Muscle of leg (tissue), 11 donors: ENCODE measurements around the gene NECAP2. TPM values are rescaled to one million over a fixed set of nuclear protein-coding genes. Genes with fewer than 3 reads are reported as not detected.
A peak's percentile ranks its signal among the peaks of the same experiment; 100 is the strongest.

ENCODE experiments used
- DNase-seq: peaks from one replicate; pipeline ENCODE4 v3.0.0; 2013
- H3K27ac ChIP-seq: one replicate; pipeline ENCODE4 v1.5.1; 2013; ENCODE audit warnings: mild to moderate bottlenecking, low read length, control low read depth
- H3K27me3 ChIP-seq: one replicate; pipeline ENCODE4 v1.6.1; 2013; ENCODE audit warnings: low read length; ENCODE audit not compliant: control insufficient read depth, insufficient read depth
- H3K36me3 ChIP-seq: one replicate; pipeline ENCODE4 v1.6.1; 2013; ENCODE audit warnings: low read length; ENCODE audit not compliant: control insufficient read depth, insufficient read depth
- H3K4me1 ChIP-seq: one replicate; pipeline ENCODE4 v1.6.1; 2013; ENCODE audit warnings: low read length; ENCODE audit not compliant: control insufficient read depth, insufficient read depth
- H3K4me3 ChIP-seq: one replicate; pipeline ENCODE4 v1.5.1; 2013; ENCODE audit warnings: low read length, control low read depth
- H3K9me3 ChIP-seq: replicated peaks from 2 replicates; pipeline ENCODE4 v1.6.1; 2013; ENCODE audit warnings: low read depth, low read length; ENCODE audit not compliant: control insufficient read depth
- WGBS: methylation state at CpG from one replicate; pipeline ENCODE4 v1.1.5; 2013; ENCODE audit warnings: missing lambda C conversion rate; ENCODE audit not compliant: insufficient coverage; 5-methylcytosine and 5-hydroxymethylcytosine counted together
- polyA plus RNA-seq, 8 donors: library from polyadenylated mRNA; unstranded; fragments of 120-200 nt; gene quantifications; one replicate each; pipeline versions ENCODE4 v1.2.1 to v1.2.3, GENCODE V29; 2013; ENCODE audit warnings: inconsistent platforms in 1 of 8, low replicate concordance in 1 of 8; ENCODE audit not compliant: insufficient read length in 8 of 8, insufficient read depth in 1 of 8
- total RNA-seq: library from RNA; stranded (reverse); fragments of 120-200 nt; gene quantifications from one replicate; pipeline ENCODE4 v1.2.4, GENCODE V29; 2013

The NECAP2 gene
- total and polyA plus RNA-seq, 9 donors = 33.7 to 45.5 (median 38.5) TPM

GRCh38 chr1:16422041-16422440 lies 18.5 kb upstream of the NECAP2 start:
- peaks cover 13% of the 10 kb centered on the region for H3K27me3 ChIP-seq
- H3K9me3 ChIP-seq = no peaks in the 10 kb centered on the region
- 72% methylated on average over 2 of the region's 7 CpGs for WGBS
- no peak for DNase-seq
- H3K36me3 ChIP-seq = no peaks in the 10 kb centered on the region
- no peak overlapping the region for H3K4me3 ChIP-seq
- no peak overlapping the region for H3K27ac ChIP-seq
- no peaks in the 10 kb centered on the region for H3K4me1 ChIP-seq

GRCh38 chr1:16425125-16426025 lies 15.1 kb upstream of the NECAP2 start:
- H3K27ac ChIP-seq = no peak overlapping the region
- WGBS = 85% methylated on average over 6 of the region's 10 CpGs
- no peak for DNase-seq
- H3K4me3 ChIP-seq = no peak overlapping the region
- H3K4me1 ChIP-seq = no peaks in the 10 kb centered on the region
- no peaks in the 10 kb centered on the region for H3K36me3 ChIP-seq
- no peaks in the 10 kb centered on the region for H3K9me3 ChIP-seq
- peaks cover 10% of the 10 kb centered on the region for H3K27me3 ChIP-seq

- WGBS = 89% methylated on average over 1 of the region's 3 CpGs
Measured at GRCh38 chr1:16430606-16431005, 9.9 kb upstream of the NECAP2 start.

GRCh38 chr1:16433030-16433429 lies 7.5 kb upstream of the NECAP2 start:
- Histone ChIP-seq H3K36me3 (no peaks in the 10 kb centered on the region), H3K9me3 (no peaks in the 10 kb centered on the region), H3K4me1 (no peaks in the 10 kb centered on the region), H3K4me3 (no peak overlapping the region), H3K27ac (no peak overlapping the region), H3K27me3 (no peaks in the 10 kb centered on the region)
- DNase-seq = peak; percentile 18
- 41% methylated on average over 8 of the region's 9 CpGs for WGBS

More at GRCh38 chr1:16430606-16431005, 9.9 kb upstream of the NECAP2 start:
- DNase-seq = no peak
- no peaks in the 10 kb centered on the region for H3K36me3 ChIP-seq
- no peaks in the 10 kb centered on the region for H3K9me3 ChIP-seq
- H3K4me1 ChIP-seq = no peaks in the 10 kb centered on the region
- no peak overlapping the region for H3K4me3 ChIP-seq
- H3K27me3 ChIP-seq = no peaks in the 10 kb centered on the region
- no peak overlapping the region for H3K27ac ChIP-seq

- Histone ChIP-seq H3K9me3 (no peaks in the 10 kb centered on the region), H3K36me3 (no peaks in the 10 kb centered on the region), H3K4me3 (no peak overlapping the region), H3K27me3 (no peaks in the 10 kb centered on the region), H3K4me1 (no peaks in the 10 kb centered on the region), H3K27ac (no peak overlapping the region)
- no peak for DNase-seq
- WGBS = 100% methylated on average over 2 of the region's 4 CpGs
Measured at GRCh38 chr1:16434007-16434406, 6.5 kb upstream of the NECAP2 start.

- WGBS = no CpG with 5 or more reads among the region's 2 CpGs
- H3K27me3 ChIP-seq = no peaks in the 10 kb centered on the region
Measured at GRCh38 chr1:16434501-16434900, 6.0 kb upstream of the NECAP2 start.

GRCh38 chr1:16436946-16437474 lies 3.5 kb upstream of the NECAP2 start, which contains the start of gene SPATA21:
Gene SPATA21, minus strand, starts transcription at chr1:16437424. Its CDS starts 6,053 bp downstream, at chr1:16431371.
- H3K9me3 ChIP-seq = no peaks in the 10 kb centered on the region
- peaks cover 10% of the 10 kb centered on the region for H3K4me1 ChIP-seq
- DNase-seq = no peak
- no peak within 1 kb of the TSS for H3K4me3 ChIP-seq
- no peaks in the 10 kb centered on the region for H3K27me3 ChIP-seq
- WGBS = 63% methylated on average over 1 of the region's 3 CpGs
- H3K36me3 ChIP-seq = no peaks in the 10 kb centered on the region
- no peak within 1 kb of the TSS for H3K27ac ChIP-seq

More at GRCh38 chr1:16434501-16434900, 6.0 kb upstream of the NECAP2 start:
- no peak for DNase-seq
- H3K27ac ChIP-seq = no peak overlapping the region
- no peaks in the 10 kb centered on the region for H3K36me3 ChIP-seq
- H3K4me1 ChIP-seq = no peaks in the 10 kb centered on the region
- H3K4me3 ChIP-seq = no peak overlapping the region
- no peaks in the 10 kb centered on the region for H3K9me3 ChIP-seq

GRCh38 chr1:16438516-16438915 lies 2.0 kb upstream of the NECAP2 start:
- no peak for DNase-seq
- H3K9me3 ChIP-seq = no peaks in the 10 kb centered on the region
- 86% methylated on average over 1 of the region's 2 CpGs for WGBS
- H3K27me3 ChIP-seq = no peaks in the 10 kb centered on the region
- H3K36me3 ChIP-seq = peaks cover 11% of the 10 kb centered on the region
- no peak overlapping the region for H3K27ac ChIP-seq
- H3K4me3 ChIP-seq = no peak overlapping the region
- peaks cover 13% of the 10 kb centered on the region for H3K4me1 ChIP-seq

- no peaks in the 10 kb centered on the region for H3K9me3 ChIP-seq
- peaks cover 15% of the 10 kb centered on the region for H3K36me3 ChIP-seq
- no peak for DNase-seq
- H3K4me1 ChIP-seq = peaks cover 13% of the 10 kb centered on the region
- H3K27ac ChIP-seq = no peak overlapping the region
- no peak overlapping the region for H3K4me3 ChIP-seq
- H3K27me3 ChIP-seq = no peaks in the 10 kb centered on the region
- WGBS = no CpG with 5 or more reads among the region's 2 CpGs
Measured at GRCh38 chr1:16438924-16439323, 1.6 kb upstream of the NECAP2 start.

GRCh38 chr1:16440131-16440469 lies 424 bp upstream of the NECAP2 start:
- Histone ChIP-seq H3K27ac (peak overlapping the region; percentile 75), H3K9me3 (no peaks in the 10 kb centered on the region), H3K36me3 (peaks cover 25% of the 10 kb centered on the region), H3K27me3 (no peaks in the 10 kb centered on the region), H3K4me1 (peaks cover 13% of the 10 kb centered on the region), H3K4me3 (peak overlapping the region; percentile 86)
- no peak for DNase-seq
- WGBS = 29% methylated on average over 5 of the region's 7 CpGs
